Muscle layer of duodenum (tissue), 2 donors: Measurements from ENCODE around the gene SLC6A19.
"Not testable (repeated sequence)": the region's sequence is repeated elsewhere in the genome, so short reads cannot be mapped to it uniquely, and the experiment has no call there.

Experiments
- H3K27ac ChIP-seq: one replicate; pipeline ENCODE4 v1.7.0; 2013; ENCODE audit warnings: mild to moderate bottlenecking, low read length
- H3K27me3 ChIP-seq: one replicate; pipeline ENCODE4 v1.7.0; 2013; ENCODE audit warnings: low read depth, mild to moderate bottlenecking, control low read depth, low read length
- H3K36me3 ChIP-seq, 2 donors: one replicate each; pipeline ENCODE4 v1.7.0; 2013; ENCODE audit warnings: low read length in 2 of 2, control low read depth in 1 of 2, mild to moderate bottlenecking in 1 of 2; ENCODE audit not compliant: insufficient read depth in 2 of 2, control insufficient read depth in 1 of 2
- H3K4me1 ChIP-seq, 2 donors: one replicate each; pipeline ENCODE4 v1.7.0; 2013; ENCODE audit warnings: low read length in 2 of 2, mild to moderate bottlenecking in 2 of 2, control low read depth in 1 of 2, moderate library complexity in 1 of 2; ENCODE audit not compliant: insufficient read depth in 2 of 2, control insufficient read depth in 1 of 2
- H3K4me3 ChIP-seq, 2 donors: one replicate each; pipeline ENCODE4 v1.7.0; 2013; ENCODE audit warnings: low read length in 2 of 2, low read depth in 1 of 2, mild to moderate bottlenecking in 1 of 2
- H3K9me3 ChIP-seq, 2 donors: one replicate each; pipeline ENCODE4 v1.7.0; 2013; ENCODE audit warnings: low read length in 2 of 2, control low read depth in 1 of 2, mild to moderate bottlenecking in 1 of 2; ENCODE audit not compliant: control insufficient read depth in 1 of 2
- donor health status: healthy.

Gene SLC6A19

DNA sequence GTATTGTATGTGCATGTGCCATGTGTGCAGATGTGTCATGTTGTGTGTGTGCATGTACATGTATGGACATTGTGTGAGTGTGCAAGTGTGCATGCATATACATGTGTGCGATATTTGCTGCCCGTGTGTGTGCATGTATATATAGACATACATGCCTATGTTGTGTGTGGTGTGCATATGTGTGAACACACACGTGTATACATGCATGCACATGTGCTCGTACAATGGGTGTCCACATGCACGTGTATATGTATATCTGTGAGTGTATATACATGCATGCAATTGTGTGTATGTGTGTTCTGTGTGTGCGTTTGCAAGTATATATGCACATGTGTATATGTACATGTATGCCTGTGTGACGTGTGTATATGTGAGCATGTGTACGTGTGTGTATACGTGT, 20.8 kb downstream of the SLC6A19 start:
- Histone ChIP-seq H3K9me3 (no peaks in the 10 kb centered on the region), H3K36me3 (no peaks in the 10 kb centered on the region), H3K4me1 (no peaks in the 10 kb centered on the region), H3K27me3 (no peaks in the 10 kb centered on the region), H3K4me3 (no peak overlapping the region), H3K27ac (no peak overlapping the region)

DNA sequence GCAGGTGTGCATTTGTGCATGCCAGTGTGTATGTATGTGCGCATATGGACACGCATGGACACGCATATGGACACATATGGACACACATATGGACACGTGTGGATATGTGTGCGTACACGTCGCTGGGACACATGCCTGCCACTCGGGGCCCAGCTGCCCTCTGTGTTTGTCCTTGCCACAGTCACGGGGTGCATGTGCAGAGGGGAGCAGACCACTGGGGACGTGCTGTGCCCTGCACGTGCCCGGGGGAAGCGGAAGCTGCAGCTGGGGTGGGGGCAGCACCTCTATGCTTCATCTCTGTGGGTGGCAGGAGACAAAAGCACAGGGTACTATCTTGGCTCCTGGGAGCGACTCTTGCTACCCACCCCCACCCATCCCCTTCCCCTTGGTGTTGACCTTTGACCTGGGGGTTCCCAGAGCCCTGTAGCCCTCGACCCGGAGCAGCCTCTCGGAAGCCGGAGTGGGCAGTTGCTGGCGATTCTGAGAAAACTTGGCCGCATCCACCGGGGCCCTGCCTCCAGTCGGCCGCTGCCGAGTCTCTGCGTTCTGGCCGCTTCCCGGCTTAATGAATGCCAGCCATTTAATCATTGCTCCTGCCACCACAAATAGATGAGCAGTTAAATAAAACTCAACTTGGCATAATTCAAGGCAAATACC, 21.4 kb downstream of the SLC6A19 start:
- H3K9me3 ChIP-seq = no peaks in the 10 kb centered on the region
- H3K4me1 ChIP-seq = no peaks in the 10 kb centered on the region
- H3K27me3 ChIP-seq = no peaks in the 10 kb centered on the region
- no peak overlapping the region for H3K4me3 ChIP-seq
- no peaks in the 10 kb centered on the region for H3K36me3 ChIP-seq
- no peak overlapping the region for H3K27ac ChIP-seq

DNA sequence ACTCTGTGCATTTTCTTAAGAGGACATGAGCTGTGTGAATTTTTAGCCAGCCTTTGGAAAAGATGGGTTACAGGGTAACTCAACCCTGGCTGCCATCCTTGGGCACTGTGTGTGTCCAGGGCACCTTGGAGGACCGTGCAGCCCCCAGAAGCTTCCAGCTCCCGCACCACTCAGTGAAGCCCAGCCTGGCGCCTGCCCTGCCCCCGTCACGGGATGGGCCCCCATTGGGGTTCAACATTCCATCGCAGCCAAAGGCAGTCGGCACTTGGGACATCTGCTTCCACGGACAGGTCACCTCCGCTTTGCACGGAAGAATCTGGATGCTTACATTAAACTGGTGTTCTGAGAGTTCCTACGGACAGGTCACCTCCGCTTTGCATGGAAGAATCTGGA, 21.9 kb downstream of the SLC6A19 start:
- H3K36me3 ChIP-seq = no peaks in the 10 kb centered on the region
- no peak overlapping the region for H3K4me3 ChIP-seq
- H3K27ac ChIP-seq = no peak overlapping the region
- no peaks in the 10 kb centered on the region for H3K9me3 ChIP-seq
- H3K4me1 ChIP-seq = no peaks in the 10 kb centered on the region
- no peaks in the 10 kb centered on the region for H3K27me3 ChIP-seq

DNA sequence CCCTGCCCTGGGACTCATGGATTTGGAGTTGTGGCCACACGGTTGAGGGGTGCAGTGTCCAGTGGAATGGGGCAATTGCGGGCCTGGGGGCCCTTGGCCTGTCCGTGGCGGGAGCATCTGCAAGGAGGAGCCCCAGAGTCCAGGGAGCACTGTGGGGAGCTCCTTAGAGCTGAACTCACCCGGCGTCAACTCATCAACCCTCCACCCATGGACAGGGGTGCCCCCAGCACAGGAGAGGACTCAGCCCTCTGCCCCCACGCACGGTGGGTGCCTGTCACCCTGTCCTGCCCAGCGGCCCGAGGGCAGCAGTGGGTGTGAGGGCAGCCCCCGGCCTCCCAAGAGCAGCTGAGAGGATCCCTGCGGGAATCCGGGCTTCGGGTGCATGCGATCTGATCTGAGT, 23.2 kb downstream of the SLC6A19 start:
- Histone ChIP-seq H3K27ac (no peak overlapping the region), H3K9me3 (no peaks in the 10 kb centered on the region), H3K4me1 (no peaks in the 10 kb centered on the region), H3K36me3 (no peaks in the 10 kb centered on the region), H3K27me3 (no peaks in the 10 kb centered on the region), H3K4me3 (no peak overlapping the region)

DNA sequence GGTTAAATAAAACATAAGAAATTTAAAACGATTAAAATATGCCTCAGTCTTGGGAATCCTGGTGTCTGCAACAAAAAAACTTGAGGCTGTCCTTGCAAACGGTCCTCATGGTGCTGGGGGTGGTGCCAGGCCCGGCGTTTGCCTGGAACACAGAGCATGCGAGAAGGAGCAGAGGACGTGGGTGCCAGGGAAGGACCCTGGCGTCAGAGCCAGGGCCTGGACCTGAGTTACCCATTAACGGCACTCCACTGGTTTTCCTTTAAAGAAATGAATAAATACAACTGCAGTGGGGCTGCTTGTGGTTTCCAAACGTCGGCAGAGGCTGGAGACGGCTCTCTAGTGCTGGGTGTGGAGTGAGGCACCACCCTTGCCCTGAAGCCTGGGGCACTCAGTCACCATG, 23.7 kb downstream of the SLC6A19 start, which contains the start of gene SLC6A18:
SLC6A18 (plus strand) TSS at position 301 of the 400 bp plus-strand sequence; CDS start at position 398, 97 bp downstream.
- Histone ChIP-seq H3K27ac (no peak within 1 kb of the TSS), H3K4me3 (no peak within 1 kb of the TSS), H3K36me3 (no peaks in the 10 kb centered on the region), H3K27me3 (no peaks in the 10 kb centered on the region), H3K4me1 (no peaks in the 10 kb centered on the region), H3K9me3 (no peaks in the 10 kb centered on the region)

DNA sequence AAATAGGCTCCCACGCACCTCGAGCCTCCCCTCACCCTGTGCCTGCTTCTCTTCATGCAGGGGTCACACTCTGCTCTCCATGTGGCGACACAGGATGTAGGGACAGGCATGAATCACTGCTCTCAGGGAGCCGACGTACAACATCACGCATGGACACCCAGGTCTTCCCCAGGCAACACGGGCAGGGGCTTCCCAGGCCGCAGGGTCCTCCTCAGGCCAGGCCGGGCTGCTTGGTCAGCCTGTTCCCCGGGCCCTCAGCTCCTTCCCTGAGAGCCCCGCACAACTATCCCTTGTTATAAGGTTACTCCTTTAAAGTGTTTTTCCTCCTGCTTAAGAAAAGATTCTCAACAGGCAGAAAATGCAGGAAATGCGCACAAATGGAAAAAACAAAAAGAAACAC, 24.8 kb downstream of the SLC6A19 start:
- no peaks in the 10 kb centered on the region for H3K4me1 ChIP-seq
- H3K27ac ChIP-seq = no peak overlapping the region
- no peak overlapping the region for H3K4me3 ChIP-seq
- no peaks in the 10 kb centered on the region for H3K9me3 ChIP-seq
- peaks cover 4% of the 10 kb centered on the region for H3K27me3 ChIP-seq
- H3K36me3 ChIP-seq = no peaks in the 10 kb centered on the region

DNA sequence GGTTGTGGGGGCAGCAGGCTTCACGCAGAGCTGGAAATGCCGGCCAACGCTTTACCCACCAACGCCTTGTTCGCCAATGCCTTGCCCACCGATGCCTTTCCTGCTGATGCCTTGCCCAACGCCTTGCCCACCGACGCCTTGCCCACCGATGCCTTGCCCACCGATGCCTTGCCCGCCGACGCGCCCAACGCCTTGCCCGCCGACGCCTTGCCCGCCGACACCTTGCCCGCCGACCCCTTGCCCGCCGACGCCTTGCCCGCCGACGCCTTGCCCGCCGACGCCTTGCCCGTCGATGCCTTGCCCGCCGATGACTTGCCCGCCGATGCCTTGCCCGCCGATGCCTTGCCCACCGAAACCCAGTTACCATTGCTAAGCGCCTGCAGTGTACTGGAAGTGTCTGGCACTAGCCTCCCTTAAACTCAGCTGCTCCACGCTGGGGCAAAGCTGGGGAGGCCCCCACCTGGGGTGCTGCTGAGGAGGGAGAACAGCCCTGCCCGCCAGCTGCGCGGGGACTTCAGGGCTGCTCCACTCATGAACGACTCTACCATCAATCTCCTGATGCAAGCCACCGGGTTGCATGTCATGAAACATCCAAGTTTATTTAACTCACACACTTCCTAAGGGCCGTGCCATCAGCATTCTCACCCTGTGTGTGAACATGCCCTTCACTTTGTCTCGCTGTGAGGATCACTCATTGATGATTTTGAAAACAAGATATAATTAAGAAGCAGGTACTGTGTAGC, 25.6 kb downstream of the SLC6A19 start:
- H3K27ac ChIP-seq = no peak overlapping the region
- H3K4me1 ChIP-seq = no peaks in the 10 kb centered on the region
- peaks cover 4% of the 10 kb centered on the region for H3K27me3 ChIP-seq
- H3K4me3 ChIP-seq = no peak overlapping the region
- H3K36me3 ChIP-seq = no peaks in the 10 kb centered on the region
- H3K9me3 ChIP-seq = no peaks in the 10 kb centered on the region

DNA sequence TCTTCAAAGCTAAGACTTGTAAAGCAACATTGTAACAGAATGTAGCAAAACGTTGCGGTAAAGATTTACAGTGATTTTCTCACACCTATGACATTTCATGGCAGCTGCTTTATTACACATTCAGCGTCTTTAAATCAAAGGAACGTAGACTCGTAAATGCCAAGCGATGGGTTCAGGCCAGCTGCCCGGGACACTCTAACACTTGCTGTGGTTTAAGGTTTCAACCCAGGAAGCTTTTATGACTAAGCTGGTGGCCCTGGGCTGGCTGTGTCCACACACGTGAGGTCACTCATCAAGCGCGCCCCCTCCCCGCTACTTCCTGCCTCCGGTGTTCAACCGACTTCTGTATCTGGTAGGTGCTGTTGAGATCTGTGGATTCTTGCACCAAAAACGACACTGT, 26.3 kb downstream of the SLC6A19 start:
- no peaks in the 10 kb centered on the region for H3K4me1 ChIP-seq
- H3K4me3 ChIP-seq = no peak overlapping the region
- H3K27ac ChIP-seq = no peak overlapping the region
- peaks cover 4% of the 10 kb centered on the region for H3K27me3 ChIP-seq
- no peaks in the 10 kb centered on the region for H3K36me3 ChIP-seq
- H3K9me3 ChIP-seq = no peaks in the 10 kb centered on the region

DNA sequence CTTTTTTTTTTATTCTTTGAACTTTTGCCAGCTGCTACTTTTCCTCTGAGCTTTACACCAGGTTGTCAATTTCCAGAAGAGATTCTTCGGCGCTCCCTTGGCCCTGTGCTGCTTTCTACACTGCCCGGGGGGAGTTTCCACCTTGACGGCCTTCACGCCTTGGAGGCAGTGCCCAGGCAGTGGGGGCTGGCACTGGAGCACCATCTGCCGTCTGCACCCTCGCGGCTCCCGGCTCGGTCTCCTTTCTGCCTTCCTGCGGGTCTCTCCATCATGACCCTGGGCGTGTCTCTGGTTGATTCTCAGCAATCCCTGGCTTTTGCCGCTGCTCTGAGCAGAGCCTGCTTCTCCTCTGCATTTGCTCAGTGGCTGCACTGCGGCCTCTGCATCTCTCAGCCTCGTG, 26.7 kb downstream of the SLC6A19 start:
- no peaks in the 10 kb centered on the region for H3K36me3 ChIP-seq
- H3K9me3 ChIP-seq = no peaks in the 10 kb centered on the region
- no peaks in the 10 kb centered on the region for H3K4me1 ChIP-seq
- H3K27ac ChIP-seq = no peak overlapping the region
- H3K4me3 ChIP-seq = no peak overlapping the region
- H3K27me3 ChIP-seq = peaks cover 4% of the 10 kb centered on the region

DNA sequence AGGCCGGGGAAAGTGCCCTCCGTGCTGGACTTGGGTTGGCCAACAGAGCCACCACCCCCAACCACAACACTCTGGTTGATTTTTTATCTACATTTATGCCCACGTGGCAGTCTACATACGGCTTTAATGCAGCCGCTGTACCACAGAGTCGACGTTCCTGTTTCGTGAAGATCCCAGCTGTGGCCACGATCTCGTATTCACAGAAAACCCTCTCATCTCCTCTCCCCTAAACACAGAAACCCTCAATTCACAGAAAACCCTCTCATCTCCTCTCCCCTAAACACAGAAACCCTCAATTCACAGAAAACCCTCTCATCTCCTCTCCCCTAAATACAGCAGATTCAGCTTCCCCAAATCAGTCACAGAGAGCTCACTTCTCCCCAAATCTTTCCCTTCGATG, 27.6 kb downstream of the SLC6A19 start:
- H3K27me3 ChIP-seq, H3K36me3 ChIP-seq, H3K9me3 ChIP-seq, H3K4me1 ChIP-seq, H3K27ac ChIP-seq, H3K4me3 ChIP-seq: not testable (repeated sequence)

DNA sequence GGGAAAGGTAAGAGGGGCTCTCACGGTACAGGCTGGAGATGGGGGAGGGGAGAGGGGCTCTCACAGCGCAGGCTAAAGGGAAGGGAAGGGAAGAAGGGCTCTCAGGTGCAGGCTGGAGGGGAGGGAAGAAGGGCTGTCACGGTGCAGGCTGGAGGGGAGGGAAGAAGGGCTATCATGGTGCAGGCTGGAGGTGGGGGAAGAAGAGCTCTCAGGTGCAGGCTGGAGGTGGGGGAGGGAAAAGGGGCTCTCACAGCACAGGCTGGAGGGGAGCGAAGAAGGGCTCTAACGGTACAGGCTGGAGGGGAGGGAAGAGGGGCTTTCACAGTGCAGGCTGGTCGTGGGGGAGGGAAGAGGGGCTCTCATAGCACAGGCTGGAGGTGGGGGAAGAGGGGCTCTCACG, 28.4 kb downstream of the SLC6A19 start:
- Histone ChIP-seq H3K27ac (no peak overlapping the region), H3K27me3 (peaks cover 4% of the 10 kb centered on the region), H3K4me3 (no peak overlapping the region), H3K36me3 (no peaks in the 10 kb centered on the region), H3K4me1 (no peaks in the 10 kb centered on the region), H3K9me3 (peaks cover 0 to 1% of the 10 kb centered on the region in 2 donors)

DNA sequence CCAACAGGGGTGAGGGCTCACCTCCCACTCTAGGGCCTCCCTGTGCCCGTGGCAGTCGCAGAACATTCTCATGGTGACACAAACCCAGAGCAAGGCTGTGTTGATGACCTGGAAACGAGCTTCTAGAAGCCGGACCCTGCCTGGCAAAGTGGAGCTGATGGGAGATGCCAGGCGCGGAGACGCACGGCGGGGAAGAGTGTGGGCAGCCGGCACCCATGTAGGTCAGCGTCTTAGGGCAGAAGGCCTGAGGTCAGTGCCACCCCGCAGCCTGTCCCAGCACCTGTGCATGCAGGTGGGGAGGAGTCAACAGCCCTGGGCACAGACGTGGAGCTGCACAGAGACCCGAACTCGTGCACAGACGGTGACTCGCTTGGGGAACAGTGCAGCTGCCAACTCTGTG, 29.2 kb downstream of the SLC6A19 start:
- H3K27ac ChIP-seq = no peak overlapping the region
- H3K4me1 ChIP-seq = no peaks in the 10 kb centered on the region
- no peaks in the 10 kb centered on the region for H3K36me3 ChIP-seq
- H3K27me3 ChIP-seq = peaks cover 4% of the 10 kb centered on the region
- H3K9me3 ChIP-seq = peaks cover 4 to 9% of the 10 kb centered on the region in 2 donors
- no peak overlapping the region for H3K4me3 ChIP-seq
